Globus pallidus (tissue), 1 donor: ENCODE measurements around the gene ZNF76.
A peak's percentile ranks its signal among the peaks of the same experiment; 100 is the strongest.

ENCODE experiments used
- DNase-seq: peaks from one replicate; pipeline ENCODE4 v3.0.0-alpha.2; 2015; ENCODE audit warnings: low spot score

Gene ZNF76

GRCh38 chr6:35267897-35268296, 8.4 kb downstream of the ZNF76 start:
- no peak for DNase-seq

DNA sequence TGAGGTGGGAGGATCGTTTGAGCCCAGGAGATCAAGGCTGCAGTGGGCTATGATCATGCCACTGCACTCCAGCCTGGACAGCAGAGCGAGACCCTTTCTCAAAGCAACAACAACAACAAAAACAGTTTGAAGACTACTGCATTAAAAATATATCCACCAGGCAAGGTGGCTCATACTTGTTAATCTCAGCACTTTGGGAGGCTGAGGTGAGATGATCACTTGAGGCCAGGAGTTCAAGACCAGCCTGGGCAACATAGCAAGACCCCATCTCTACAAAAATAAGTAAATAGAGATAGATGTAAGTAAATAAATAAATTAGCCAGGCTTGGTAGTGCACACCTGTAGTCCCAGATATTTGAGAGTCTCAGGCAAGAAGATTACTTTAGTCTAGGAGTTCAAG, 12.5 kb downstream of the ZNF76 start:
- DNase-seq, result no peak

GRCh38 chr6:35273822-35274559, 14.5 kb downstream of the ZNF76 start:
- no peak for DNase-seq

- DNase-seq, result no peak
These were observed 16.3 kb downstream of the ZNF76 start for GRCh38 chr6:35275744-35276260.

GRCh38 chr6:35278708-35279107, 19.2 kb downstream of the ZNF76 start:
- no peak for DNase-seq

DNA sequence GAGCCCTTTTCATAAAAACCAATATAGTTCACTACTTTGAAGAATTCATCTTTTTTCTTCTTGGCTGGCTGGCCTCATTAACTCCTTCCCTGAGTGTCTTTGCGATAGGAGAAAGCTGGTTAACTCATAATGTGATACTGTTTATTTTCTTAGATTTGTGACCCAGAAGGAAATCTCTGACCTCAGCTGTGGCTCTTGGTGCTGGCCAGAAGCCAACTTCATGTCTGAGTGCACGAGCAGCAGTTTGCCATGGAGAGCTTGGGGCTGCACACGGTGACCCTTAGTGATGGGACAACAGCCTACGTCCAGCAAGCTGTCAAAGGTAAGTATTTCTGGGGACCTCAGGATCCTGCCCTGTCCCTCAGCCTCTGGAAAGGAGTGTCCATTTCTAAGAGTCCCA, 21.4 kb downstream of the ZNF76 start:
- DNase-seq, result no peak

DNA sequence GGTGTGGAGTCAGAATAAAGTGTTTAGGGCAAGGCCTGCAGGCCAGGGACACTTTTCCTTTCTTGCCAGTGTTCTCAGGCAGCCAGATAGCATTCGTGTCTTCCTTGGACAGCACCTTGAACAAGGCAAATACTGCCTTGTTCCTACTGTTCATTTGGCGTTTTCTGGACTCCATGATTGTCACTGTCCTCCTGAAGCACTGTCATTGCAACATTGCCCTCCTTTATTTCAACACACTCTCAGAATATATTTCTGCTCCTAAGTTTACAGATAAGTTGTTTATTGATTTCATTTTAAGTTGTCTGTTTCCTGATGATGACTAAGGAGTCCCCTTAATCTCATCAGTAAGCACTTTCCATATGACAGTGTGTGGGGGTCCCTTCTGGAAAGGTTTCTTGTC, 22.9 kb downstream of the ZNF76 start:
- DNase-seq, result no peak

GRCh38 chr6:35283361-35283760, 23.8 kb downstream of the ZNF76 start:
- DNase-seq, result no peak

DNA sequence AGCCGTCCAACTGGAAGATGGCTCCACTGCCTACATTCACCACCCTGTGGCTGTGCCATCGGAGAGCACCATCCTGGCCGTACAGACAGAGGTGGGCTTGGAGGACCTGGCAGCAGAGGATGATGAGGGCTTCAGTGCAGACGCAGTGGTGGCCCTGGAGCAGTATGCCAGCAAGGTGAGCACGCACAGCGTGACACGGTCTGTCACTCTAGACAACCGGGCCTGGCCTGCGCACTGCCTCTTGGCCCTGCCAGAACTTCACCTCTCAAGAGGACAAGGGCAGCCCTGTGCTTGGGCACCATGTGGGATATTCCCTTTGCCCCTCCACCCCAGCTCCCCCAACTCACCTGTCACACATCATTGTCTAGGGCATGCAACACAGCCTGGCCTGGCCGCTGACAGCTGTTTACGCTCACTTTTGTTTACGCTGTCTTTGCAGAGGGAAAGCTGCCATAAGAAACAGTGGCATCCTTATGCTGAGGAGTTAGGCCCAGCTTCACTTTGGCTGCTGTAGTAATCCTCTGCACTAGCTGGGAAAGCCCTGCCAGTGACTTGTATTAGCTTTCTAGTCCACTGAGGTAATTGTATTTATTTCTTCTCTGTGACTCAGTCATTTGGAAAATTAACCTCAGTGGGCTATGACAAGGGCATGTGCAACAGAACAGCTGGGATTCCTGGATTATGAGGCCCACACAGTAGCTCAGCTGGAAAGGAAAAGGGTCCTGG, 28.3 kb downstream of the ZNF76 start:
- DNase-seq, result peak; percentile 29

GRCh38 chr6:35288834-35289233, 29.3 kb downstream of the ZNF76 start:
- no peak for DNase-seq

DNA sequence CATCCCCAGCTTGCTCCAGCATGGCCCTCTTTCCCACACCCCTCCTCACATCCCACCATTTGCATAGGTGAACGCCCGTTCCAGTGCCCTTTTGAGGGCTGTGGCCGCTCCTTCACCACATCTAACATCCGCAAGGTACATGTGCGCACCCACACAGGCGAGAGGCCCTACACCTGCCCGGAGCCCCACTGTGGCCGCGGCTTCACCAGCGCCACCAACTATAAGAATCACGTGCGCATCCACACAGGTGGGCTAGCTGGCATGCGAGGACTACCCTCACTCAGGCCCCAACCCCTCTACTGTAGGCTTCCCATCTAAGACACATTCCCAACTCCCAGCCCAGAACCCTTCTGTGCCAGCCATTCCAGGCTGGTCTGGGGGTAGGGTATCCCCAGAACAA, 32.0 kb downstream of the ZNF76 start:
- DNase-seq, result no peak

DNA sequence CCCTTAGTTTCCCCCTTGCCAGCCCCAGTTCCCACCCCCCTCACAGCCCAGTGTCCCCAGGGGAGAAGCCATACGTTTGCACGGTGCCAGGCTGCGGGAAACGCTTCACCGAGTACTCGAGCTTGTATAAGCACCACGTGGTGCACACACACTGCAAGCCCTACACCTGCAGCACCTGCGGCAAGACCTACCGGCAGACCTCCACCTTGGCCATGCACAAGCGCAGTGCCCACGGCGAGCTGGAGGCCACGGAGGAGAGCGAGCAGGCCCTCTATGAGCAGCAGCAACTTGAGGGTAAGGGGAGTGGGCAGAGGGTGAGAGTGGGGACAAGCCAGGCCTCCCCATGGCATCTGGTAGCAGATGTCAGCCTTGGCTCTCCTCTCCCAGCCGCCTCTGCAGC, 33.0 kb downstream of the ZNF76 start:
- no peak for DNase-seq

DNA sequence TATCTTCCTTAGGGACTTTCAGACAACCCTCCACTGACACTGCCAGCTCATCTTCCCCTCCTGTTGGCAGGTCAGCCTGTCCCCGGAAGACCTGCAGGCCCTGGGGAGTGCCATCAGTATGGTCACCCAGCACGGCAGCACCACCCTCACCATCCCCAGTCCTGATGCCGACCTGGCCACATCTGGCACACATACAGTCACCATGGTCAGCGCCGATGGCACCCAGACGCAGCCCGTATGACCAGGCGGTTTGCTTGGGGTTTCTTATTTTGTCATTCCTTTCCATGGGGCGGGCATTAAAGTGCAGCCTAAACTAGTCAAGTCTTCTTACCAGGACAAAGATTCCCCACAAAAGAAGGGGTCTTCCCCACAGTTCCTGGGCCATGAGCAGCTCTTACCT, 34.1 kb downstream of the ZNF76 start:
- no peak for DNase-seq

- DNase-seq, result no peak
These were observed 34.9 kb downstream of the ZNF76 start for GRCh38 chr6:35294308-35294945.

- no peak for DNase-seq
These were observed 35.5 kb downstream of the ZNF76 start for GRCh38 chr6:35295036-35295435.

DNA sequence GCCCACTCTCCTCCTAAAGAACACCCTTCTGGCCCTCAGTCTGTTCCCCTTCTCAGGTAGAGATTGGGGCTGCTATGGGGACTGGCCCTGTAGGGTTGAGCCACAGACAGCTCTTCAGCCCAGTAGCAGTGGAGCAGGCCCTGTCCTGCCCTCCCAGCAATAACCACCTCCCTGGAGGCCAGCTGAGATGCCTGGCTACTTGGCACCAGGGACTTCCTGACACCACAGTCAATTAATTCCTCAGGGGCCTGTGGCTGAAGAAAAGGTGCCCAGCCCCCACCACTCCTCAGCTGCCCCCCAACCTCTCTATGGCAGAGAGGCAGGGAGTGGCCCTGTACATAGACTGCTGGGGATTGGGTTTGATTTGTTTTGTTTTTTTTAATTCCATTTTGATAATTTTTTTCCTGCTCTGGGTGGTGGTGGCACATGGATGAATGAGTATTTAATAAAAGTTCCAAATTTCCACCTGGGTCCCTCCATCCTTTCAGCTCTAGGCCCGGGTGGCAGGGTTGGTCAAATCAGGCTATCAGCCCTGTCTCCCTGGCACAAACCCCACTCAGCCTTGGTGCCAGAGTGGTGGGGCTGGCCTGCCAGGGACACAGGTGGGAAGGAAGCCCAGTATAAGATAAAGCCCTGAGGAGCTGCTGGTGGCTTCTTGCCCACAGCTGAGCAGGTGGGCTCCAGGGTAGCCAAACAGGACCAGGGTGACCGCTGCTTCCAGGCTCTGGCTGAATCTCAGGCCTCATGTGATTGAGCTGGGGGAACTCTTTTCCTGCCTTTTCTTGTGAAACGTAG, 36.2 kb downstream of the ZNF76 start:
- DNase-seq, result no peak

GRCh38 chr6:35296931-35297600, 37.5 kb downstream of the ZNF76 start:
- DNase-seq, result no peak

GRCh38 chr6:35297601-35298481, 38.3 kb downstream of the ZNF76 start, which contains the start of gene DEF6:
Gene DEF6, plus strand, starts transcription at chr6:35297818. Its CDS starts 39 bp downstream, at chr6:35297857.
- peak; percentile 46 for DNase-seq

- DNase-seq, result no peak
These were observed 39.1 kb downstream of the ZNF76 start for GRCh38 chr6:35298625-35299140.

GRCh38 chr6:35299674-35300073, 40.1 kb downstream of the ZNF76 start:
- DNase-seq, result peak; percentile 40
